Neural cell (in vitro differentiated cells): ENCODE data around the gene SLC6A19. TPM values are rescaled to one million over a fixed set of nuclear protein-coding genes. Genes with fewer than 3 reads are reported as not detected.

ENCODE experiments used
- H2AFZ ChIP-seq: fragments of 200-600, 300-800 bp; sonication (generic), shearing (Covaris generic); 2 replicates; pipeline ENCODE4 v1.6.0; 2014; ENCODE audit warnings: low read depth, mild to moderate bottlenecking, antibody characterized with exemption, low read length, moderate library complexity
- H3F3A ChIP-seq: fragments of 200-600 bp; shearing (Covaris generic); 2 replicates; pipeline ENCODE4 v1.6.1; 2016; ENCODE audit warnings: mild to moderate bottlenecking, moderate library complexity, mixed read lengths, antibody characterized with exemption, low read length; ENCODE audit not compliant: insufficient read depth, poor library complexity, severe bottlenecking
- H3K27ac ChIP-seq: fragments of 200-600, 300-800 bp; sonication (generic), shearing (Covaris generic); 2 replicates; pipeline ENCODE4 v1.5.1; 2014; ENCODE audit warnings: mild to moderate bottlenecking, low read length, moderate library complexity
- H3K27me3 ChIP-seq: fragments of 300-800, 200-600 bp; sonication (generic), shearing (Covaris generic); 2 replicates; pipeline ENCODE4 v1.6.0; 2014; ENCODE audit warnings: mild to moderate bottlenecking, low read depth, low read length, moderate library complexity; ENCODE audit not compliant: insufficient read depth
- H3K36me3 ChIP-seq: fragments of 300-800, 200-600 bp; sonication (generic), shearing (Covaris generic); 2 replicates; pipeline ENCODE4 v1.5.1; 2014; ENCODE audit warnings: mild to moderate bottlenecking, antibody characterized with exemption, low read length, moderate library complexity; ENCODE audit not compliant: insufficient read depth
- H3K4me2 ChIP-seq: fragments of 300-800, 200-600 bp; sonication (generic), shearing (Covaris generic); 2 replicates; pipeline ENCODE4 v1.6.0; 2014; ENCODE audit warnings: mild to moderate bottlenecking, low read length
- H3K4me3 ChIP-seq: fragments of 300-800, 200-600 bp; sonication (generic), shearing (Covaris generic); 2 replicates; pipeline ENCODE4 v1.5.1; 2014; ENCODE audit warnings: mild to moderate bottlenecking, low read length, moderate library complexity
- H3K79me2 ChIP-seq: fragments of 200-600 bp; shearing (Covaris generic); replicated peaks from 2 replicates; pipeline ENCODE4 v1.6.0; 2014; ENCODE audit warnings: mild to moderate bottlenecking, low read length, moderate library complexity; ENCODE audit not compliant: insufficient read depth
- H3K9ac ChIP-seq: fragments of 300-800, 200-600 bp; sonication (generic), shearing (Covaris generic); 2 replicates; pipeline ENCODE4 v1.6.1; 2016; ENCODE audit warnings: mild to moderate bottlenecking, low read length, mixed read lengths
- H3K9me2 ChIP-seq: fragments of 200-600 bp; shearing (Covaris generic); 2 replicates; pipeline ENCODE4 v1.6.1; 2016; ENCODE audit warnings: mild to moderate bottlenecking, low read length, mixed read lengths; ENCODE audit not compliant: insufficient read depth
- H3K9me3 ChIP-seq: fragments of 200-600, 300-800 bp; sonication (generic), shearing (Covaris generic); 2 replicates; pipeline ENCODE4 v1.6.1; 2016; ENCODE audit warnings: mild to moderate bottlenecking, mixed run types, low read length, moderate library complexity, mixed read lengths
- H4K20me1 ChIP-seq: fragments of 200-600 bp; shearing (Covaris generic); 2 replicates; pipeline ENCODE4 v1.6.1; 2016; ENCODE audit warnings: mild to moderate bottlenecking, mixed run types; ENCODE audit not compliant: insufficient read depth
- EP300 ChIP-seq: fragments of 450-650 bp; conservative IDR thresholded peaks from 2 replicates; pipeline ENCODE4 v1.6.1; 2014; ENCODE audit warnings: antibody characterized with exemption, mild to moderate bottlenecking, moderate library complexity; ENCODE audit not compliant: poor library complexity, severe bottlenecking
- EZH2 ChIP-seq: fragments of 200-600, 300-800 bp; shearing (Covaris generic), sonication (generic); IDR thresholded peaks from 2 replicates; pipeline ENCODE4 v1.6.1; 2014; ENCODE audit warnings: antibody characterized with exemption, low read length, borderline replicate concordance, mild to moderate bottlenecking; ENCODE audit not compliant: insufficient read depth, poor library complexity, severe bottlenecking
- MXI1 ChIP-seq: fragments of 450-650 bp; conservative IDR thresholded peaks from 2 replicates; pipeline ENCODE4 v1.6.1; 2014; ENCODE audit warnings: antibody characterized with exemption, mild to moderate bottlenecking; ENCODE audit not compliant: poor library complexity, severe bottlenecking
- RAD21 ChIP-seq: fragments of 450-650 bp; conservative IDR thresholded peaks from 2 replicates; pipeline ENCODE4 v1.6.1; 2014; ENCODE audit warnings: antibody characterized with exemption, mild to moderate bottlenecking, moderate library complexity
- SMC3 ChIP-seq: fragments of 450-650 bp; conservative IDR thresholded peaks from 2 replicates; pipeline ENCODE4 v1.6.1; 2014; ENCODE audit warnings: antibody characterized with exemption, mild to moderate bottlenecking, moderate library complexity; ENCODE audit not compliant: poor library complexity
- TAF1 ChIP-seq: IDR thresholded peaks from 2 replicates; pipeline ENCODE4 v1.6.1; 2012; ENCODE audit warnings: low read depth
- polyA plus RNA-seq: library from polyadenylated mRNA; depleted of rRNA; stranded (reverse); fragments of >200 nt; gene quantifications from 2 replicates; pipeline ENCODE4 v1.2.3, GENCODE V29; 2014
- TF ChIP-seq, protein P1 (sequence below): fragments of 450-650 bp; IDR thresholded peaks from 2 replicates; pipeline ENCODE4 v1.5.1; 2014; ENCODE audit warnings: antibody characterized with exemption, mild to moderate bottlenecking, moderate library complexity; ENCODE audit not compliant: poor library complexity, severe bottlenecking
- TF ChIP-seq, protein P2 (sequence below): IDR thresholded peaks from 2 replicates; pipeline ENCODE4 v1.6.1; 2012; ENCODE audit warnings: borderline replicate concordance

Gene SLC6A19
- polyA plus RNA-seq, 1 donor from 2014 or later = not detected

DNA sequence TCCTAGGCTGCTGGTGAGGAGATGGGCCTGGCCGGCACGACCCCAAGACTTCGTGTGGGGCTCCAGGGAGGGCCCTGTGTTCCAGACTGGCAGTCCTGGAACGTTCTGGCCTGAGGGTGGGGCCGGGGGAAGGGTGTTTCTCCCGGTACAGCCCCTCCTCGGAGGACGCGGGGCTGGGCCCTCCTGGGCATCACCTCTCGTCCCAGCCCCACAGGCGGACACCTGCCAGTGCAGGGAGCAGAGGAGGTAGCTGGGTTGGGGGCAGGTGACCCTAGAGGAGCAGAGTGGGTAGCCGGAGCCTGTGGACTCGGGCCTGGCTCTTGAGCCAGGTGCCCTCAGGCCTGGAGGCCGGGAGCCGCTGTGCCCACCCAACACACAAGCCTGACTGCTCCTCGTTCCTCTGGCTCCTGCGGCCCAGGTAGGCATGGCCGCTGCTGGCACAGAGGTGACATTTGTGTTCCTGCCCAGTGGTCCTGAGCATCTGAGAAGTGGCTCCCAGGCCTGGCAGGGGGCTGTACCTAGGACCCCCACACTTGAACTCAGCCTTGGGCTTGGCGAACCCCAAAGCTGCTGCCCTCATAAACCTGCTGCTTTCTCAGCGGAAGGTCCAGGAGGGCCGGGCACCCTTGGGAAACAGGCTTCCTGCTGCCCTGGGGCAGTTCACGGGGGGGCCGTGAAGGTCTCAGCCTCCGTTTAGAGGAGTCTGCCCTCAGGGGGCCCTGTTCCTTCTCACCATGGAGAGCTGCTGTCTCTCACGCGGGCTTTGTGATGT is 817 bp downstream of the SLC6A19 start:
- Histone ChIP-seq H3K9ac (no peak overlapping the region), H3K9me3 (no peaks in the 10 kb centered on the region), H3K27ac (no peak overlapping the region), H4K20me1 (no peaks in the 10 kb centered on the region), H2AFZ (no peak overlapping the region), H3K27me3 (no peaks in the 10 kb centered on the region), H3K79me2 (no peaks in the 10 kb centered on the region), H3K9me2 (no peaks in the 10 kb centered on the region), H3K4me2 (no peak overlapping the region), H3F3A (no peaks in the 10 kb centered on the region), H3K4me3 (no peak overlapping the region), H3K36me3 (no peaks in the 10 kb centered on the region)
- TF ChIP-seq RAD21 = no peak
- no peak for TF ChIP-seq EZH2
- TF ChIP-seq SMC3 = no peak
- TF ChIP-seq, protein P1, sequence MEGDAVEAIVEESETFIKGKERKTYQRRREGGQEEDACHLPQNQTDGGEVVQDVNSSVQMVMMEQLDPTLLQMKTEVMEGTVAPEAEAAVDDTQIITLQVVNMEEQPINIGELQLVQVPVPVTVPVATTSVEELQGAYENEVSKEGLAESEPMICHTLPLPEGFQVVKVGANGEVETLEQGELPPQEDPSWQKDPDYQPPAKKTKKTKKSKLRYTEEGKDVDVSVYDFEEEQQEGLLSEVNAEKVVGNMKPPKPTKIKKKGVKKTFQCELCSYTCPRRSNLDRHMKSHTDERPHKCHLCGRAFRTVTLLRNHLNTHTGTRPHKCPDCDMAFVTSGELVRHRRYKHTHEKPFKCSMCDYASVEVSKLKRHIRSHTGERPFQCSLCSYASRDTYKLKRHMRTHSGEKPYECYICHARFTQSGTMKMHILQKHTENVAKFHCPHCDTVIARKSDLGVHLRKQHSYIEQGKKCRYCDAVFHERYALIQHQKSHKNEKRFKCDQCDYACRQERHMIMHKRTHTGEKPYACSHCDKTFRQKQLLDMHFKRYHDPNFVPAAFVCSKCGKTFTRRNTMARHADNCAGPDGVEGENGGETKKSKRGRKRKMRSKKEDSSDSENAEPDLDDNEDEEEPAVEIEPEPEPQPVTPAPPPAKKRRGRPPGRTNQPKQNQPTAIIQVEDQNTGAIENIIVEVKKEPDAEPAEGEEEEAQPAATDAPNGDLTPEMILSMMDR = no peak
- no peak for TF ChIP-seq TAF1
- no peak for TF ChIP-seq EP300
- TF ChIP-seq, protein P2, sequence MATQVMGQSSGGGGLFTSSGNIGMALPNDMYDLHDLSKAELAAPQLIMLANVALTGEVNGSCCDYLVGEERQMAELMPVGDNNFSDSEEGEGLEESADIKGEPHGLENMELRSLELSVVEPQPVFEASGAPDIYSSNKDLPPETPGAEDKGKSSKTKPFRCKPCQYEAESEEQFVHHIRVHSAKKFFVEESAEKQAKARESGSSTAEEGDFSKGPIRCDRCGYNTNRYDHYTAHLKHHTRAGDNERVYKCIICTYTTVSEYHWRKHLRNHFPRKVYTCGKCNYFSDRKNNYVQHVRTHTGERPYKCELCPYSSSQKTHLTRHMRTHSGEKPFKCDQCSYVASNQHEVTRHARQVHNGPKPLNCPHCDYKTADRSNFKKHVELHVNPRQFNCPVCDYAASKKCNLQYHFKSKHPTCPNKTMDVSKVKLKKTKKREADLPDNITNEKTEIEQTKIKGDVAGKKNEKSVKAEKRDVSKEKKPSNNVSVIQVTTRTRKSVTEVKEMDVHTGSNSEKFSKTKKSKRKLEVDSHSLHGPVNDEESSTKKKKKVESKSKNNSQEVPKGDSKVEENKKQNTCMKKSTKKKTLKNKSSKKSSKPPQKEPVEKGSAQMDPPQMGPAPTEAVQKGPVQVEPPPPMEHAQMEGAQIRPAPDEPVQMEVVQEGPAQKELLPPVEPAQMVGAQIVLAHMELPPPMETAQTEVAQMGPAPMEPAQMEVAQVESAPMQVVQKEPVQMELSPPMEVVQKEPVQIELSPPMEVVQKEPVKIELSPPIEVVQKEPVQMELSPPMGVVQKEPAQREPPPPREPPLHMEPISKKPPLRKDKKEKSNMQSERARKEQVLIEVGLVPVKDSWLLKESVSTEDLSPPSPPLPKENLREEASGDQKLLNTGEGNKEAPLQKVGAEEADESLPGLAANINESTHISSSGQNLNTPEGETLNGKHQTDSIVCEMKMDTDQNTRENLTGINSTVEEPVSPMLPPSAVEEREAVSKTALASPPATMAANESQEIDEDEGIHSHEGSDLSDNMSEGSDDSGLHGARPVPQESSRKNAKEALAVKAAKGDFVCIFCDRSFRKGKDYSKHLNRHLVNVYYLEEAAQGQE = no peak

DNA sequence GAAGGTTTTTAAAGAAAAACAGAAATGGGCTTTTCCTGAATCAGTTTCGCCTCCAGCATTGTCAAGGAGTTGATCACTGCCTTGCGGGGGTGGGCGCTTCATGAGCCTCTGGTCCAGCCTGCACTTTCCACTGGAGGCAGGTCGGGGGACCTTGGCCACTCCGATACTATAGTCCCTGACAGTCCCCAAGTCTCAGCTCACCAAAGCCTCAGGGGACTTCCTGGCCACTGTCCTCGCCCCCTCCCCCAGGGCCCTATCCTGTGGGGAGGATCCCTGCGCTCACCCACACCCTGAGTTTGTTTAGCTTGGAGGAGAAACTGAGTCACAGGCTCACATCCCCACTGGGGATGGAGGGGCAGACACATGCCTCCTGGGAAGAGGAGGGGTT is 1.4 kb downstream of the SLC6A19 start:
- Histone ChIP-seq H3K4me2 (no peak overlapping the region), H3K27me3 (no peaks in the 10 kb centered on the region), H3K79me2 (no peaks in the 10 kb centered on the region), H3K9ac (no peak overlapping the region), H4K20me1 (no peaks in the 10 kb centered on the region), H3K27ac (no peak overlapping the region), H3K9me3 (no peaks in the 10 kb centered on the region), H3K9me2 (no peaks in the 10 kb centered on the region), H2AFZ (no peak overlapping the region), H3K36me3 (no peaks in the 10 kb centered on the region), H3F3A (no peaks in the 10 kb centered on the region), H3K4me3 (no peak overlapping the region)
- no peak for TF ChIP-seq MXI1
- TF ChIP-seq EZH2 = no peak
- TF ChIP-seq, protein P2 = no peak
- TF ChIP-seq SMC3 = no peak
- TF ChIP-seq, protein P1 = no peak
- TF ChIP-seq RAD21 = no peak
- no peak for TF ChIP-seq TAF1
- TF ChIP-seq EP300 = no peak
